ENCODE results near the gene KCNG2. TPM values are rescaled to one million over a fixed set of nuclear protein-coding genes. Genes with fewer than 3 reads are reported as not detected.

The KCNG2 gene
- total and polyA plus RNA-seq, 2 donors (not counting 1 experiment from before 2014, with no cell fraction given), result not detected

GRCh38 chr18:79933765-79934164 is 136.0 kb downstream of the KCNG2 start:
- Histone ChIP-seq H3K9me3 (ENCODE audit: control extremely low read depth in 1 of 3, control insufficient read depth in 2 of 3, insufficient read depth in 1 of 3, low read length in 2 of 3) (peaks cover 3 to 57% (median 50%) of the 10 kb centered on the region in 3 donors), H3K79me2 (ENCODE audit: control insufficient read depth, insufficient read depth, low read length) (peaks cover 95% of the 10 kb centered on the region), H3K4me1 (ENCODE audit: control insufficient read depth in 2 of 2, insufficient read depth in 2 of 2, low read length in 2 of 2) (no peaks in the 10 kb centered on the region), H3K27me3 (replicated peaks in 1 of 4; ENCODE audit: control extremely low read depth in 1 of 4, control insufficient read depth in 3 of 4, insufficient read depth in 4 of 4, low read length in 3 of 4) (no peaks in the 10 kb centered on the region), H3K36me3 (replicated peaks in 1 of 2; ENCODE audit: control extremely low read depth in 1 of 2, control insufficient read depth in 1 of 2, extremely low read depth in 1 of 2, insufficient read depth in 2 of 2, low read length in 1 of 2) (peaks cover 4 to 48% of the 10 kb centered on the region in 2 experiments), H3K4me3 (ENCODE audit: control extremely low read depth in 1 of 5, extremely low read depth in 1 of 5, insufficient read depth in 1 of 5, low read depth in 2 of 5, low read length in 4 of 5) (no peak overlapping the region), H3K4me2 (replicated peaks; ENCODE audit: low read depth, low read length, poor library complexity, severe bottlenecking) (no peak overlapping the region), H3K9ac (ENCODE audit: low read length) (no peak overlapping the region), H3K27ac (ENCODE audit: low read length in 2 of 2) (no peak overlapping the region), H2AFZ (ENCODE audit: insufficient read depth, low read depth, low read length, poor library complexity, severe bottlenecking) (no peak overlapping the region), H4K20me1 (ENCODE audit: control insufficient read depth, insufficient read depth, low read length, poor library complexity, severe bottlenecking) (peaks cover 47% of the 10 kb centered on the region)
- Mint-ChIP-seq H3K27ac (no peak overlapping the region), H3K27me3 (no peaks in the 10 kb centered on the region), H3K9me3 (ENCODE audit: insufficient read depth) (peaks cover 28% of the 10 kb centered on the region), H3K4me1 (peaks cover 2% of the 10 kb centered on the region), H3K4me3 (no peak overlapping the region)
- ChIA-PET CTCF (interaction anchor here (0.6 kb wide), 1 partner anchor 192 kb away, joined by 3 read pairs; no protein-coding TSS in a partner anchor), POLR2A (no interaction called here)
- no peak for ATAC-seq (ENCODE audit: low read depth)
- DNase-seq, result no peak
- TF ChIP-seq CTCF (IDR thresholded peaks at IDR 0.05), result no peak
- TF ChIP-seq EZH2 (IDR thresholded peaks at IDR 0.05; ENCODE audit: borderline replicate concordance, insufficient read depth, low read depth, low read length, poor library complexity, severe bottlenecking), result no peak
- 95% methylated on average over 10 of the region's 10 CpGs for WGBS (ENCODE audit: insufficient coverage)
- intact Hi-C loops (cut with micrococcal nuclease), result no loop called here

- no peak overlapping the region for H3K4me3 ChIP-seq (ENCODE audit: control extremely low read depth in 1 of 5, extremely low read depth in 1 of 5, insufficient read depth in 1 of 5, low read depth in 2 of 5, low read length in 4 of 5)
- ChIA-PET CTCF (interaction anchor here (0.6 kb wide), 1 partner anchor 193 kb away, joined by 3 read pairs; no protein-coding TSS in a partner anchor), POLR2A (no interaction called here)
- ATAC-seq (ENCODE audit: low read depth) (no peak), DNase-seq (no peak)
- peaks cover 3 to 50% (median 44%) of the 10 kb centered on the region in 3 donors for H3K9me3 ChIP-seq (ENCODE audit: control extremely low read depth in 1 of 3, control insufficient read depth in 2 of 3, insufficient read depth in 1 of 3, low read length in 2 of 3)
- H3K4me1 ChIP-seq (ENCODE audit: control insufficient read depth in 2 of 2, insufficient read depth in 2 of 2, low read length in 2 of 2), result no peaks in the 10 kb centered on the region
- no peak overlapping the region for H3K4me3 Mint-ChIP-seq
- H3K4me1 Mint-ChIP-seq, result peaks cover 2% of the 10 kb centered on the region
- no peak for TF ChIP-seq EZH2 (IDR thresholded peaks at IDR 0.05; ENCODE audit: borderline replicate concordance, insufficient read depth, low read depth, low read length, poor library complexity, severe bottlenecking)
- TF ChIP-seq CTCF (IDR thresholded peaks at IDR 0.05), result no peak
- no peak overlapping the region for H2AFZ ChIP-seq (ENCODE audit: insufficient read depth, low read depth, low read length, poor library complexity, severe bottlenecking)
- intact Hi-C loops (cut with micrococcal nuclease), result no loop called here
- H3K27ac Mint-ChIP-seq, result no peak overlapping the region
- peaks cover 23% of the 10 kb centered on the region for H3K9me3 Mint-ChIP-seq (ENCODE audit: insufficient read depth)
- peaks cover 95% of the 10 kb centered on the region for H3K79me2 ChIP-seq (ENCODE audit: control insufficient read depth, insufficient read depth, low read length)
- H3K27me3 Mint-ChIP-seq, result no peaks in the 10 kb centered on the region
- H4K20me1 ChIP-seq (ENCODE audit: control insufficient read depth, insufficient read depth, low read length, poor library complexity, severe bottlenecking), result peaks cover 42% of the 10 kb centered on the region
- peaks cover 4 to 42% of the 10 kb centered on the region in 2 experiments for H3K36me3 ChIP-seq (replicated peaks in 1 of 2; ENCODE audit: control extremely low read depth in 1 of 2, control insufficient read depth in 1 of 2, extremely low read depth in 1 of 2, insufficient read depth in 2 of 2, low read length in 1 of 2)
- no peak overlapping the region for H3K27ac ChIP-seq (ENCODE audit: low read length in 2 of 2)
- no peak overlapping the region for H3K9ac ChIP-seq (ENCODE audit: low read length)
- H3K4me2 ChIP-seq (replicated peaks; ENCODE audit: low read depth, low read length, poor library complexity, severe bottlenecking), result no peak overlapping the region
- H3K27me3 ChIP-seq (replicated peaks in 1 of 4; ENCODE audit: control extremely low read depth in 1 of 4, control insufficient read depth in 3 of 4, insufficient read depth in 4 of 4, low read length in 3 of 4), result no peaks in the 10 kb centered on the region
- WGBS (ENCODE audit: insufficient coverage), result 92% methylated on average over 7 of the region's 8 CpGs
Observed at GRCh38 chr18:79934311-79935097, 136.8 kb downstream of the KCNG2 start.
